ENCODE data around the gene MMP17. TPM values are rescaled to one million over a fixed set of nuclear protein-coding genes. Genes with fewer than 3 reads are reported as not detected.

MMP17 gene
- polyA plus RNA-seq, 1 donor from 2014 or later, result 79.0 TPM

- H3K9ac ChIP-seq (ENCODE audit: low read length), result no peak overlapping the region
- no peaks in the 10 kb centered on the region for H3K36me3 ChIP-seq (ENCODE audit: insufficient read depth, low read length)
- no peak overlapping the region for H3K4me2 ChIP-seq (ENCODE audit: low read length)
- no peaks in the 10 kb centered on the region for H3K9me3 ChIP-seq (ENCODE audit: low read length)
- no peaks in the 10 kb centered on the region for H4K20me1 ChIP-seq (ENCODE audit: insufficient read depth)
- no peak overlapping the region for H3K4me3 ChIP-seq (ENCODE audit: low read length)
- TF ChIP-seq EZH2 (IDR thresholded peaks at IDR 0.05; ENCODE audit: borderline replicate concordance, insufficient read depth, low read length, poor library complexity, severe bottlenecking) (no peak), MXI1 (conservative IDR thresholded peaks at IDR 0.05; ENCODE audit: poor library complexity, severe bottlenecking) (no peak), SMC3 (conservative IDR thresholded peaks at IDR 0.05; ENCODE audit: poor library complexity) (no peak), REST (IDR thresholded peaks at IDR 0.05; ENCODE audit: borderline replicate concordance) (no peak), CTCF (IDR thresholded peaks at IDR 0.05; ENCODE audit: poor library complexity, severe bottlenecking) (no peak), POLR2AphosphoS5 (IDR thresholded peaks at IDR 0.05) (no peak), TAF1 (IDR thresholded peaks at IDR 0.05; ENCODE audit: low read depth) (no peak), RAD21 (conservative IDR thresholded peaks at IDR 0.05) (no peak), EP300 (conservative IDR thresholded peaks at IDR 0.05; ENCODE audit: poor library complexity, severe bottlenecking) (no peak)
- no peaks in the 10 kb centered on the region for H3K79me2 ChIP-seq (replicated peaks; ENCODE audit: insufficient read depth, low read length)
- H3F3A ChIP-seq (ENCODE audit: insufficient read depth, low read length, poor library complexity, severe bottlenecking), result no peaks in the 10 kb centered on the region
- no peaks in the 10 kb centered on the region for H3K27me3 ChIP-seq (ENCODE audit: insufficient read depth, low read depth, low read length)
- no peak overlapping the region for H2AFZ ChIP-seq (ENCODE audit: low read depth, low read length)
- no peaks in the 10 kb centered on the region for H3K9me2 ChIP-seq (ENCODE audit: insufficient read depth, low read length)
- no peak overlapping the region for H3K27ac ChIP-seq (ENCODE audit: low read length)
Observed at GRCh38 chr12:131851741-131852550, 23.8 kb downstream of the MMP17 start.

- Histone ChIP-seq H3K9ac (ENCODE audit: low read length) (no peak overlapping the region), H3K4me3 (ENCODE audit: low read length) (no peak overlapping the region)
- TF ChIP-seq REST (IDR thresholded peaks at IDR 0.05; ENCODE audit: borderline replicate concordance) (no peak), TAF1 (IDR thresholded peaks at IDR 0.05; ENCODE audit: low read depth) (no peak), RAD21 (conservative IDR thresholded peaks at IDR 0.05) (no peak), EP300 (conservative IDR thresholded peaks at IDR 0.05; ENCODE audit: poor library complexity, severe bottlenecking) (no peak)
Observed at GRCh38 chr12:131852551-131853299, 24.5 kb downstream of the MMP17 start.

More at GRCh38 chr12:131852551-131853299, 24.5 kb downstream of the MMP17 start:
- no peaks in the 10 kb centered on the region for H3K79me2 ChIP-seq (replicated peaks; ENCODE audit: insufficient read depth, low read length)
- no peaks in the 10 kb centered on the region for H3K36me3 ChIP-seq (ENCODE audit: insufficient read depth, low read length)
- H3F3A ChIP-seq (ENCODE audit: insufficient read depth, low read length, poor library complexity, severe bottlenecking), result no peaks in the 10 kb centered on the region
- no peak overlapping the region for H3K4me2 ChIP-seq (ENCODE audit: low read length)
- H2AFZ ChIP-seq (ENCODE audit: low read depth, low read length), result no peak overlapping the region
- no peaks in the 10 kb centered on the region for H3K9me2 ChIP-seq (ENCODE audit: insufficient read depth, low read length)
- no peaks in the 10 kb centered on the region for H4K20me1 ChIP-seq (ENCODE audit: insufficient read depth)
- no peak overlapping the region for H3K27ac ChIP-seq (ENCODE audit: low read length)
- H3K9me3 ChIP-seq (ENCODE audit: low read length), result no peaks in the 10 kb centered on the region
- no peaks in the 10 kb centered on the region for H3K27me3 ChIP-seq (ENCODE audit: insufficient read depth, low read depth, low read length)

Data from neural cell (in vitro differentiated cells).